ENCODE measurements around the gene LEP. TPM values are rescaled to one million over a fixed set of nuclear protein-coding genes. Genes with fewer than 3 reads are reported as not detected.

LEP gene
- polyA plus RNA-seq, 3 donors: 0.12 to 0.13 TPM; not detected in 1

DNA sequence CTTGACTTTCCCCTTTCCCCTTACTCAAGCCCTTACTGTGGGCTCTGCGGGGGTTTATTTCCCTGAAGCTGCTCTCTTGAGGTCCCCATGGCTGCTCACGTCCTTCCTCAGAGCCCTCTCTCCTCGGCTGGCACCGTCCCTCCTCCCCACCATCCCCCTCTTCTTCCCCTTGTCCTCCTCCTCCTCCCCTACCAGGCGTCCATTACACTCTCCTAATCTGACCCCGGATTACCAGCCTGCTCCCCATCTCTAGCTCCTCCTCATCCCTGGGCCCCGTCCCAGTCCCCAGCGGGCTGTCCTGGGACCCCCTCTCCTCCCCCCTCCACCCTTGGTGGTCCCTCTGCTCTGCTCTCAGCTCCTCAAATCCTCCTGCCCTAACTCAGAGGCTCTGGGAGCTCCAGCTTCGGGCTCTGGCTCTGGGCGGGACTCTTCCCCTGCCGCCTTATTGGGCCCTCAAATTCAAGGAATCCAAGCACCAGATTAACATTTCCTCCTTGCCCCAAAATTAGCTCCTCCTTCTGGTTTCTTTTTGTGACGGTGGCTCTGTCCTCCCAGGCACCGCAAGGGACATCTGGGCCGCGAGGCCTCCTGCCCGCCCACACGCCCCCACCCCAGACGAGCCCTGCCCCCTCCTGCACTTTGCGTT, 48.5 kb upstream of the LEP start:
- no peaks in the 10 kb centered on the region for H4K20me1 ChIP-seq (ENCODE audit: insufficient read depth, low read length)
- peaks cover 0 to 6% of the 10 kb centered on the region in 2 donors for H3K27me3 ChIP-seq (ENCODE audit: control insufficient read depth in 2 of 2, insufficient read depth in 2 of 2, low read length in 2 of 2)
- Mint-ChIP-seq H3K4me3 (peak overlapping the region in 1 of 2 donors; percentile 19), H3K27ac (no peak overlapping the region), H3K36me3 (peaks cover 1 to 3% of the 10 kb centered on the region in 2 donors), H3K4me1 (peaks cover 5% of the 10 kb centered on the region), H3K27me3 (ENCODE audit: low read depth in 3 of 3) (peaks cover 12 to 22% (median 18%) of the 10 kb centered on the region in 3 donors), H3K9me3 (peaks cover 31 to 55% (median 47%) of the 10 kb centered on the region in 7 donors)
- H3K9ac ChIP-seq (ENCODE audit: insufficient read depth, low read length, poor library complexity, severe bottlenecking): no peak overlapping the region
- H3K36me3 ChIP-seq (replicated peaks in 1 of 2; ENCODE audit: control insufficient read depth in 1 of 2, insufficient read depth in 2 of 2, low read length in 2 of 2): no peaks in the 10 kb centered on the region
- 36% methylated on average over 10 of the region's 19 CpGs for WGBS (ENCODE audit: insufficient coverage)
- H3K4me3 ChIP-seq (replicated peaks in 1 of 3; ENCODE audit: low read depth in 2 of 3, low read length in 3 of 3): no peak overlapping the region
- intact Hi-C loops (cut with micrococcal nuclease): no loop called here
- no peak overlapping the region for H3K4me2 ChIP-seq (replicated peaks; ENCODE audit: extremely low read depth, low read length, poor library complexity, severe bottlenecking)
- peak overlapping the region; percentile 13 for H2AFZ ChIP-seq (ENCODE audit: insufficient read depth, low read depth, low read length, poor library complexity, severe bottlenecking)
- DNase-seq: no peak
- H3K4me1 ChIP-seq (ENCODE audit: control insufficient read depth in 1 of 2, insufficient read depth in 2 of 2, low read length in 2 of 2): no peaks in the 10 kb centered on the region
- peaks cover 31 to 44% of the 10 kb centered on the region in 2 donors for H3K9me3 ChIP-seq (replicated peaks in 1 of 2; ENCODE audit: control insufficient read depth in 1 of 2, insufficient read depth in 1 of 2, low read length in 2 of 2)
- no peak overlapping the region for H3K27ac ChIP-seq (ENCODE audit: low read depth in 1 of 2, low read length in 2 of 2)
- no peaks in the 10 kb centered on the region for H3K79me2 ChIP-seq (ENCODE audit: insufficient read depth, low read length)
- TF ChIP-seq, protein P1, sequence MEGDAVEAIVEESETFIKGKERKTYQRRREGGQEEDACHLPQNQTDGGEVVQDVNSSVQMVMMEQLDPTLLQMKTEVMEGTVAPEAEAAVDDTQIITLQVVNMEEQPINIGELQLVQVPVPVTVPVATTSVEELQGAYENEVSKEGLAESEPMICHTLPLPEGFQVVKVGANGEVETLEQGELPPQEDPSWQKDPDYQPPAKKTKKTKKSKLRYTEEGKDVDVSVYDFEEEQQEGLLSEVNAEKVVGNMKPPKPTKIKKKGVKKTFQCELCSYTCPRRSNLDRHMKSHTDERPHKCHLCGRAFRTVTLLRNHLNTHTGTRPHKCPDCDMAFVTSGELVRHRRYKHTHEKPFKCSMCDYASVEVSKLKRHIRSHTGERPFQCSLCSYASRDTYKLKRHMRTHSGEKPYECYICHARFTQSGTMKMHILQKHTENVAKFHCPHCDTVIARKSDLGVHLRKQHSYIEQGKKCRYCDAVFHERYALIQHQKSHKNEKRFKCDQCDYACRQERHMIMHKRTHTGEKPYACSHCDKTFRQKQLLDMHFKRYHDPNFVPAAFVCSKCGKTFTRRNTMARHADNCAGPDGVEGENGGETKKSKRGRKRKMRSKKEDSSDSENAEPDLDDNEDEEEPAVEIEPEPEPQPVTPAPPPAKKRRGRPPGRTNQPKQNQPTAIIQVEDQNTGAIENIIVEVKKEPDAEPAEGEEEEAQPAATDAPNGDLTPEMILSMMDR (IDR thresholded peaks at IDR 0.05): no peak

GRCh38 chr7:128194533-128195282, 46.4 kb upstream of the LEP start:
- Mint-ChIP-seq H3K4me3 (no peak overlapping the region), H3K27ac (peak overlapping the region in 1 of 7 donors; percentile 46), H3K27me3 (ENCODE audit: low read depth in 3 of 3) (peaks cover 10 to 17% (median 17%) of the 10 kb centered on the region in 3 donors), H3K9me3 (peaks cover 31 to 55% (median 47%) of the 10 kb centered on the region in 7 donors), H3K4me1 (no peaks in the 10 kb centered on the region), H3K36me3 (peaks cover 1 to 3% of the 10 kb centered on the region in 2 donors)
- H3K36me3 ChIP-seq (replicated peaks in 1 of 2; ENCODE audit: control insufficient read depth in 1 of 2, insufficient read depth in 2 of 2, low read length in 2 of 2): no peaks in the 10 kb centered on the region
- intact Hi-C loops (cut with micrococcal nuclease): no loop called here
- WGBS (ENCODE audit: insufficient coverage): 100% methylated on average over 1 of the region's 3 CpGs
- peaks cover 31 to 44% of the 10 kb centered on the region in 2 donors for H3K9me3 ChIP-seq (replicated peaks in 1 of 2; ENCODE audit: control insufficient read depth in 1 of 2, insufficient read depth in 1 of 2, low read length in 2 of 2)
- no peak overlapping the region for H3K4me2 ChIP-seq (replicated peaks; ENCODE audit: extremely low read depth, low read length, poor library complexity, severe bottlenecking)
- no peak overlapping the region for H2AFZ ChIP-seq (ENCODE audit: insufficient read depth, low read depth, low read length, poor library complexity, severe bottlenecking)
- no peak overlapping the region for H3K4me3 ChIP-seq (replicated peaks in 1 of 3; ENCODE audit: low read depth in 2 of 3, low read length in 3 of 3)
- TF ChIP-seq, protein P1 (IDR thresholded peaks at IDR 0.05): no peak
- H3K27ac ChIP-seq (ENCODE audit: low read depth in 1 of 2, low read length in 2 of 2): no peak overlapping the region
- DNase-seq: no peak
- no peaks in the 10 kb centered on the region for H4K20me1 ChIP-seq (ENCODE audit: insufficient read depth, low read length)
- H3K9ac ChIP-seq (ENCODE audit: insufficient read depth, low read length, poor library complexity, severe bottlenecking): no peak overlapping the region
- H3K79me2 ChIP-seq (ENCODE audit: insufficient read depth, low read length): no peaks in the 10 kb centered on the region
- H3K4me1 ChIP-seq (ENCODE audit: control insufficient read depth in 1 of 2, insufficient read depth in 2 of 2, low read length in 2 of 2): no peaks in the 10 kb centered on the region
- peaks cover 0 to 6% of the 10 kb centered on the region in 2 donors for H3K27me3 ChIP-seq (ENCODE audit: control insufficient read depth in 2 of 2, insufficient read depth in 2 of 2, low read length in 2 of 2)
